SK-N-MC (cell line): ENCODE results near the gene MGAT5.

Source experiments
- EZH2 ChIP-seq: fragments of 200-600 bp; sonication (generic); IDR thresholded peaks from one replicate; pipeline ENCODE4 v1.6.1; 2017; ENCODE audit warnings: antibody characterized with exemption
- FOXP2 ChIP-seq: optimal IDR thresholded peaks from 2 replicates; pipeline ENCODE3; 2011; ENCODE audit warnings: mild to moderate bottlenecking, moderate library complexity; ENCODE audit not compliant: insufficient read depth; ENCODE audit errors: extremely low read length, control extremely low read depth
- POLR2AphosphoS5 ChIP-seq: IDR thresholded peaks from 2 replicates; pipeline ENCODE4 v1.6.1; 2012; ENCODE audit warnings: mild to moderate bottlenecking, low read depth, low read length, borderline replicate concordance

DNA sequence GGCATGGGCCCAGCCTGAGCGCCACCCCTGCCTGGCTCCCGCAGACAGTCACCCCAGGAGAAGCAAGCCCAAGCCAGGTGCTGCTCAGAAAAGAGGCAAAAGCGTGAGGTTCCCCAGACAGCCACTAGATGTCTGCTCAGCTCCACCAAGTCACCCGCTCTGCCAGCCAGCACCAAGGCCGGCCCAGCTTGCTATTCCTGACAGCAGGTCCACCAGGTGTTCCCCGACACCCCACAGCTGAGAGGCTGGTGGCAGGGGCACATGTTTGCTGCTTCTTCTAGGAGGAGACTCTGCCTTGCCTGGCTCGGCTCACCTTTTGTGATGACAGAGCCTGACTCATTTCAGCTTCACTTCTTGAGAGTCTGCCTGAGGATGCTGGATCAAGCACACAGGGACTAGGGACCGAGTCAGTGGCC is 206.7 kb downstream of the MGAT5 start:
- TF ChIP-seq POLR2AphosphoS5 (no peak), EZH2 (no peak), FOXP2 (no peak)
